COLO668 (cell line): ENCODE measurements around the gene SPIRE1.
"Not testable (repeated sequence)": the region's sequence is repeated elsewhere in the genome, so short reads cannot be mapped to it uniquely, and the experiment has no call there.

Source experiments
- DNase-seq: peaks from one replicate; lab custom pipeline; 2025; ENCODE audit not compliant: unreplicated experiment; lab: John Stamatoyannopoulos, UW

Gene SPIRE1

GRCh38 chr18:12599966-12600365 lies 57.9 kb downstream of the SPIRE1 start:
- no peak for DNase-seq

- DNase-seq, result peak; percentile 12
These were observed 58.4 kb downstream of the SPIRE1 start for GRCh38 chr18:12599543-12599942.

- DNase-seq, result no peak
These were observed 59.6 kb downstream of the SPIRE1 start for GRCh38 chr18:12598181-12598930.

GRCh38 chr18:12597760-12598159 lies 60.1 kb downstream of the SPIRE1 start:
- no peak for DNase-seq

- DNase-seq, result no peak
These were observed 62.2 kb downstream of the SPIRE1 start for GRCh38 chr18:12595571-12596255.

GRCh38 chr18:12593866-12594265 lies 64.0 kb downstream of the SPIRE1 start:
- no peak for DNase-seq

GRCh38 chr18:12592597-12593127 lies 65.2 kb downstream of the SPIRE1 start:
- no peak for DNase-seq

GRCh38 chr18:12589448-12589847 lies 68.5 kb downstream of the SPIRE1 start:
- no peak for DNase-seq

GRCh38 chr18:12586956-12587355 lies 71.0 kb downstream of the SPIRE1 start:
- no peak for DNase-seq

GRCh38 chr18:12585218-12585617 lies 72.7 kb downstream of the SPIRE1 start:
- no peak for DNase-seq

GRCh38 chr18:12580630-12581342 lies 77.1 kb downstream of the SPIRE1 start:
- no peak for DNase-seq

- no peak for DNase-seq
These were observed 78.1 kb downstream of the SPIRE1 start for GRCh38 chr18:12579775-12580174.

- no peak for DNase-seq
These were observed 80.1 kb downstream of the SPIRE1 start for GRCh38 chr18:12577848-12578247.

GRCh38 chr18:12574494-12575185 lies 83.3 kb downstream of the SPIRE1 start:
- DNase-seq, result no peak

- no peak for DNase-seq
These were observed 86.3 kb downstream of the SPIRE1 start for GRCh38 chr18:12571630-12572029.

GRCh38 chr18:12569791-12570190 lies 88.1 kb downstream of the SPIRE1 start:
- no peak for DNase-seq

GRCh38 chr18:12567849-12568248 lies 90.1 kb downstream of the SPIRE1 start:
- DNase-seq, result no peak

GRCh38 chr18:12564861-12565260 lies 93.0 kb downstream of the SPIRE1 start:
- DNase-seq, result no peak

GRCh38 chr18:12564378-12564777 lies 93.5 kb downstream of the SPIRE1 start:
- no peak for DNase-seq

- DNase-seq, result not testable (repeated sequence)
These were observed 97.3 kb downstream of the SPIRE1 start for GRCh38 chr18:12560600-12560999.

- DNase-seq, result no peak
These were observed 98.6 kb downstream of the SPIRE1 start for GRCh38 chr18:12559319-12559718.
